H9 (cell line): ENCODE data around the gene CARTPT. TPM values are rescaled to one million over a fixed set of nuclear protein-coding genes. Genes with fewer than 3 reads are reported as not detected.

ENCODE experiments used
- DNase-seq: peaks from one replicate; pipeline ENCODE4 v3.0.0-alpha.2; 2017
- H2AFZ ChIP-seq: one replicate; pipeline ENCODE4 v1.6.1; 2013; ENCODE audit warnings: mild to moderate bottlenecking, low read length, control low read depth, moderate library complexity
- H2AK5ac ChIP-seq: 2 replicates; pipeline ENCODE4 v1.6.1; 2013; ENCODE audit warnings: low read length, control low read depth, mixed read lengths; ENCODE audit not compliant: insufficient read length
- H2BK120ac ChIP-seq: one replicate; pipeline ENCODE4 v1.6.1; 2013; ENCODE audit warnings: low read depth, mild to moderate bottlenecking, low read length, control low read depth, inconsistent platforms; ENCODE audit not compliant: poor library complexity, severe bottlenecking
- H2BK12ac ChIP-seq: 2 replicates; pipeline ENCODE4 v1.6.1; 2013; ENCODE audit warnings: low read length, control low read depth, mixed read lengths, low read depth; ENCODE audit not compliant: insufficient read length
- H2BK15ac ChIP-seq: 2 replicates; pipeline ENCODE4 v1.6.1; 2013; ENCODE audit warnings: low read depth, low read length, control low read depth
- H2BK20ac ChIP-seq: one replicate; pipeline ENCODE4 v1.6.1; 2013; ENCODE audit warnings: low read depth, mild to moderate bottlenecking, low read length, control low read depth, inconsistent platforms; ENCODE audit not compliant: poor library complexity, severe bottlenecking
- H2BK5ac ChIP-seq: 2 replicates; pipeline ENCODE4 v1.6.1; 2013; ENCODE audit warnings: low read length, control low read depth, mixed read lengths; ENCODE audit not compliant: insufficient read length
- H3K14ac ChIP-seq: 2 replicates; pipeline ENCODE4 v1.6.1; 2013; ENCODE audit warnings: low read length, control low read depth; ENCODE audit not compliant: insufficient read depth
- H3K18ac ChIP-seq: 2 replicates; pipeline ENCODE4 v1.6.1; 2013; ENCODE audit warnings: low read depth, mild to moderate bottlenecking, mixed read lengths, low read length, control low read depth; ENCODE audit not compliant: insufficient read length
- H3K23ac ChIP-seq: 2 replicates; pipeline ENCODE4 v1.6.1; 2013; ENCODE audit warnings: low read length, control low read depth, mixed read lengths, low read depth; ENCODE audit not compliant: insufficient read length
- H3K23me2 ChIP-seq: 2 replicates; pipeline ENCODE4 v1.6.1; 2013; ENCODE audit warnings: low read depth, mild to moderate bottlenecking, mixed read lengths, low read length, control low read depth; ENCODE audit not compliant: insufficient read length, poor library complexity, severe bottlenecking
- H3K27ac ChIP-seq: 2 replicates; pipeline ENCODE4 v1.5.1; 2013; ENCODE audit warnings: low read length, control low read depth, mixed read lengths, low read depth; ENCODE audit not compliant: insufficient read length
- H3K27me3 ChIP-seq: 2 replicates; pipeline ENCODE4 v1.6.1; 2013; ENCODE audit warnings: low read length, control low read depth, inconsistent platforms; ENCODE audit not compliant: insufficient read depth
- H3K4ac ChIP-seq: 2 replicates; pipeline ENCODE4 v1.6.1; 2013; ENCODE audit warnings: low read depth, mild to moderate bottlenecking, control low read depth, inconsistent platforms, low read length, moderate library complexity
- H3K4me1 ChIP-seq: 2 replicates; pipeline ENCODE4 v1.6.1; 2013; ENCODE audit warnings: low read length, control low read depth, inconsistent platforms; ENCODE audit not compliant: insufficient read depth
- H3K4me2 ChIP-seq: 2 replicates; pipeline ENCODE4 v1.6.1; 2013; ENCODE audit warnings: low read length, control low read depth, mixed read lengths; ENCODE audit not compliant: insufficient read length, insufficient read depth
- H3K56ac ChIP-seq: 2 replicates; pipeline ENCODE4 v1.6.1; 2013; ENCODE audit warnings: low read depth, mild to moderate bottlenecking, mixed read lengths, low read length, control low read depth; ENCODE audit not compliant: insufficient read length
- H3K79me1 ChIP-seq: 2 replicates; pipeline ENCODE4 v1.6.1; 2013; ENCODE audit warnings: low read depth, mild to moderate bottlenecking, moderate library complexity, low read length, control low read depth, inconsistent platforms; ENCODE audit not compliant: insufficient read depth, poor library complexity, severe bottlenecking
- H3K79me2 ChIP-seq: 2 replicates; pipeline ENCODE4 v1.6.1; 2013; ENCODE audit warnings: low read length, control low read depth, inconsistent platforms; ENCODE audit not compliant: insufficient read depth
- H3K9ac ChIP-seq: 2 replicates; pipeline ENCODE4 v1.6.1; 2013; ENCODE audit warnings: low read length, control low read depth, mixed read lengths; ENCODE audit not compliant: insufficient read length; ENCODE audit errors: extremely low read depth
- H3K9me3 ChIP-seq: one replicate; pipeline ENCODE4 v1.6.1; 2013; ENCODE audit warnings: low read depth, low read length, inconsistent platforms; ENCODE audit not compliant: control insufficient read depth
- H3T11ph ChIP-seq: one replicate; pipeline ENCODE4 v1.6.1; 2013; ENCODE audit warnings: mild to moderate bottlenecking, low read length, control low read depth, inconsistent platforms
- H4K20me1 ChIP-seq: one replicate; pipeline ENCODE4 v1.6.1; 2013; ENCODE audit not compliant: control insufficient read depth, insufficient read length, insufficient read depth
- H4K5ac ChIP-seq: 2 replicates; pipeline ENCODE4 v1.6.1; 2013; ENCODE audit warnings: low read depth, mild to moderate bottlenecking, mixed read lengths, low read length, control low read depth; ENCODE audit not compliant: insufficient read length
- H4K8ac ChIP-seq: replicated peaks from 2 replicates; pipeline ENCODE4 v1.6.1; 2013; ENCODE audit warnings: low read length, control low read depth, mixed read lengths, low read depth; ENCODE audit not compliant: insufficient read length
- H4K91ac ChIP-seq: 2 replicates; pipeline ENCODE4 v1.6.1; 2013; ENCODE audit warnings: low read depth, mild to moderate bottlenecking, moderate library complexity, mixed read lengths, low read length, control low read depth; ENCODE audit not compliant: insufficient read length
- H3K27ac Mint-ChIP-seq, 3 experiments: 2 replicates in 2 of 3; 3 replicates in 1 of 3; pipeline ENCODE4 v1.8.0; 2020 to 2021; ENCODE audit warnings: mixed read lengths in 3 of 3, mild to moderate bottlenecking in 1 of 3, moderate library complexity in 1 of 3
- H3K27me3 Mint-ChIP-seq: 2 replicates; pipeline ENCODE4 v1.8.0; 2021; ENCODE audit warnings: low read depth, mild to moderate bottlenecking, moderate library complexity, mixed read lengths
- H3K36me3 Mint-ChIP-seq, 3 experiments: 2 replicates in 2 of 3; 3 replicates in 1 of 3; pipeline ENCODE4 v1.8.0; 2020 to 2021; ENCODE audit warnings: low read depth in 3 of 3, mixed read lengths in 3 of 3; ENCODE audit not compliant: insufficient read depth in 1 of 3
- H3K4me1 Mint-ChIP-seq, 2 experiments: 2 replicates each; pipeline ENCODE4 v1.8.0; 2020; ENCODE audit warnings: mixed read lengths in 2 of 2
- H3K4me3 Mint-ChIP-seq, 2 experiments: 2 replicates in 1 of 2; 3 replicates in 1 of 2; pipeline ENCODE4 v1.8.0; 2020 to 2021; ENCODE audit warnings: mild to moderate bottlenecking in 2 of 2, mixed read lengths in 2 of 2, moderate library complexity in 1 of 2
- H3K9me3 Mint-ChIP-seq, 2 experiments: 2 replicates in 1 of 2; 3 replicates in 1 of 2; pipeline ENCODE4 v1.8.0; 2020; ENCODE audit warnings: mild to moderate bottlenecking in 2 of 2, mixed read lengths in 2 of 2, moderate library complexity in 1 of 2
- total RNA-seq: library from RNA; stranded (reverse); gene quantifications from 2 replicates; pipeline ENCODE4 v1.2.1, GENCODE V29; 2021
- TF ChIP-seq, protein P1 (sequence below): fragments of 200-600 bp; sonication (generic); conservative IDR thresholded peaks from 3 replicates; pipeline ENCODE4 v1.8.0; 2021; ENCODE audit warnings: antibody characterized with exemption, mild to moderate bottlenecking

The CARTPT gene
- total RNA-seq, 1 experiment from 2014 or later: not detected

DNA sequence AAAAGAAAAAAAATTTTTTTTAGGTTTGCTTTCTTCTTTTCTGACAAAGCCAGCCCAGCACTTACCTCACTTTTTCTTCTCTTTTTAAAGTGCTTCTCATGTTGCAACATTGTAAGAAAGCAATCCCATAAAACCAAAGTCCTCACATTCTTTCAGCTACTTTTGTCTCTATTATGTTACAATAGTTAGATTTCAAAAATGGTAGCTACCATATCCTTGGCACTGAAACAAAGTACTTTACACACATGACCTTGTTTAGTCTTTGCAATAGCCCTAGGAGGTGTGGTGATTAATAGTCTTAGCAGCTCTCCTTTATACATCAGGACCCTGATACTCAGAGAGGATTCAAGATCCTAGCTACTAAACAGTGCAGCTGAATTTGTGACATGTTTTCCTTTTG lies 23.5 kb upstream of the CARTPT start:
- H2BK5ac ChIP-seq: no peak overlapping the region
- no peak overlapping the region for H3K18ac ChIP-seq
- H2BK120ac ChIP-seq: no peak overlapping the region
- no peak overlapping the region for H2BK12ac ChIP-seq
- H3K56ac ChIP-seq: no peak overlapping the region
- H3K4me2 ChIP-seq: no peak overlapping the region
- no peak overlapping the region for H4K91ac ChIP-seq
- no peaks in the 10 kb centered on the region for H3K9me3 Mint-ChIP-seq
- no peak for DNase-seq
- no peak overlapping the region for H2BK20ac ChIP-seq
- H3K23ac ChIP-seq: no peak overlapping the region
- no peak overlapping the region for H3K14ac ChIP-seq
- H4K5ac ChIP-seq: no peak overlapping the region
- no peak overlapping the region for H4K8ac ChIP-seq
- no peak overlapping the region for H3K4ac ChIP-seq
- H3K36me3 Mint-ChIP-seq: no peaks in the 10 kb centered on the region
- no peak overlapping the region for H3K4me3 Mint-ChIP-seq
- H3T11ph ChIP-seq: no peak overlapping the region
- peaks cover 9 to 12% of the 10 kb centered on the region in 2 experiments for H3K4me1 Mint-ChIP-seq
- H3K79me2 ChIP-seq: no peaks in the 10 kb centered on the region
- H2BK15ac ChIP-seq: no peak overlapping the region
- H4K20me1 ChIP-seq: no peaks in the 10 kb centered on the region
- TF ChIP-seq, protein P1, sequence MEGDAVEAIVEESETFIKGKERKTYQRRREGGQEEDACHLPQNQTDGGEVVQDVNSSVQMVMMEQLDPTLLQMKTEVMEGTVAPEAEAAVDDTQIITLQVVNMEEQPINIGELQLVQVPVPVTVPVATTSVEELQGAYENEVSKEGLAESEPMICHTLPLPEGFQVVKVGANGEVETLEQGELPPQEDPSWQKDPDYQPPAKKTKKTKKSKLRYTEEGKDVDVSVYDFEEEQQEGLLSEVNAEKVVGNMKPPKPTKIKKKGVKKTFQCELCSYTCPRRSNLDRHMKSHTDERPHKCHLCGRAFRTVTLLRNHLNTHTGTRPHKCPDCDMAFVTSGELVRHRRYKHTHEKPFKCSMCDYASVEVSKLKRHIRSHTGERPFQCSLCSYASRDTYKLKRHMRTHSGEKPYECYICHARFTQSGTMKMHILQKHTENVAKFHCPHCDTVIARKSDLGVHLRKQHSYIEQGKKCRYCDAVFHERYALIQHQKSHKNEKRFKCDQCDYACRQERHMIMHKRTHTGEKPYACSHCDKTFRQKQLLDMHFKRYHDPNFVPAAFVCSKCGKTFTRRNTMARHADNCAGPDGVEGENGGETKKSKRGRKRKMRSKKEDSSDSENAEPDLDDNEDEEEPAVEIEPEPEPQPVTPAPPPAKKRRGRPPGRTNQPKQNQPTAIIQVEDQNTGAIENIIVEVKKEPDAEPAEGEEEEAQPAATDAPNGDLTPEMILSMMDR: no peak
- H3K27ac Mint-ChIP-seq: no peak overlapping the region
- no peak overlapping the region for H3K9ac ChIP-seq
- H3K27me3 Mint-ChIP-seq: peaks cover 4% of the 10 kb centered on the region
- no peak overlapping the region for H2AK5ac ChIP-seq
- H3K27ac ChIP-seq: no peak overlapping the region
- H3K9me3 ChIP-seq: no peaks in the 10 kb centered on the region
- no peaks in the 10 kb centered on the region for H3K4me1 ChIP-seq
- no peaks in the 10 kb centered on the region for H3K27me3 ChIP-seq
- no peaks in the 10 kb centered on the region for H3K79me1 ChIP-seq
- no peaks in the 10 kb centered on the region for H3K23me2 ChIP-seq
- no peak overlapping the region for H2AFZ ChIP-seq
